AG08395 (cell line): ENCODE measurements around the gene BMS1.
A peak's percentile ranks its signal among the peaks of the same experiment; 100 is the strongest.
"Not testable (repeated sequence)": the region's sequence is repeated elsewhere in the genome, so short reads cannot be mapped to it uniquely, and the experiment has no call there.

Source experiments
- DNase-seq: peaks from one replicate; pipeline ENCODE4 v3.0.0; 2012; ENCODE audit warnings: mixed read lengths, low spot score

BMS1 gene

DNA sequence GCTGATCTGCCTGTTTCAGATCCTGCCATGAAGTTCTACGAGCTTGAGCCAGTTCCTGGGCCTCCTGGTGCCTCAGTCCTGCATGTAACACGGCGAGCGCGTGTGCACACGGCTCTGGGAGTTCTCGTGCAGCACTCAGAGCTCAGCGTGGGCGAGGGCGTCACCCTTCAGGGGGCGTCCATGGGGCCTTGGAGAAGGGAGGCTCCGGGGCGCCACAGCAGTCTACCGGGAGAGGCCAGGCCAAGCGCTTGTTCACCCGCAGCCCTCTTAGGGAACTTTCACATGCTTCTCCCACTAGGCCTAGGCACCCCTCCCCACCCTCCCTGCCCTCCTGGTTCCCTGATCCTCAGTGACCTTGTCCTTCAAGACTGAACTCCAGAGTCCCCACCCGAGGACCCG, 83.1 kb downstream of the BMS1 start:
- DNase-seq: no peak

DNA sequence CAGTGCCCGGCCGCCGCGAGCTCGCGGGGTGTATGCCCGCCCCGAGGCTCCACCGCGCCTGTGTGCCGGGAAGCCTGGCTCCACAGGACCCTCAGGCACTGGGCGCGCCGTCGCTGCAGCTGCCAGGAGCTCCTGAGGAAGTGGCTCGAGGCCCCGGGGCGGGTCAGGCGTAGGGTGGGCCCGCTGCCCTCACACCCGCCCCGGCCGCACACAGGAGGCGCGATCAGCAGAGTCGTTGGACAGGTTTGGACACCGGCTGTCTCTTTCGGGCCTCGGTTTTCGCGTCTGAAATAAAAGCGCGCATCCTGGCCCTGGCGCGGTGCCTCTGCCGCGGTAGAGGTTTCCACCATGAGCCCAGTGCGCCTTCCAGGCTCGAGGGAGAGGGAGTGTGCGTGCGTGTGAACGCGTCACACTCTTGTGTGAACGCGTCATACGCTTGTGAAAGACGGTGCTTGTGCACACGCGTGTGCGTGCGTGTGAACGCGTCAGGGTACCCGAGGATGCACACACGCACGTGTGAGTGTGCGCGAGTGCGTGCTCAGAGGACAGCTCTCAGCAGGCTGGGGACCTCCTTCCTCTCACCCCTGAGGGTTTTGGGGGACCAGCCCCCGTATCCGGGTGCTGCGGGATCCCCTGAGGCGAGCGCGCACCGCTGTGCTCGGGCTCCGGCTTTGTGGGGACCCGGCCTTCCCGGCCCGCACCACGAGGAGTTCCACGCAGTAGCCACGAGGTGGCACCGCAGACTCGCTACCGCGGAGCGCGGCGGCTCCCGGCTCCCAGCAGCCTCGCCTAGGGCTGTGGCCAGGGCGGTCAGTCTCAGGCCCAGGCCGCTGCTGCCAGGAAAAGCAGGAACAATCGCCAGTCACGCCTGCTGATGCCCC, 83.8 kb downstream of the BMS1 start:
- DNase-seq: peak; percentile 90

DNA sequence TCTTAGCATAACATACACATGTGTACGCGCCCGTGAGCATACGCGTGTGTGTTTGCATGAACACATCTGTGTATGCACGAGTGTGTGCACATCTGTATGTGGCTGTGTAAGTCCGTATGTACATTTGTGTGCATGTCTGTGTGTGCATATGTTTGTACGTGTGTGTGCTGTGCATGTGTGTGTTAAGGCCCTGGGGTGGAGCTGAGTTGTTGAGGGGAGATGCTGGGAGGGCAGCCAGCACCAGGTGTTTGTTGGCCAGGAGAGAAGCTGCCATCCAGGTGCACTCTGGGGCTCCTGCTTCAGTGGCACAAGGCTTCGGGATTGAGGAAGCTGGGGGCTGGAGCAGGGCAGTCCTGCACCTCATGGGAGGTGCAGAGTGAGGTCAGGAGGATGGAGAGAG, 85.0 kb downstream of the BMS1 start:
- DNase-seq: no peak

DNA sequence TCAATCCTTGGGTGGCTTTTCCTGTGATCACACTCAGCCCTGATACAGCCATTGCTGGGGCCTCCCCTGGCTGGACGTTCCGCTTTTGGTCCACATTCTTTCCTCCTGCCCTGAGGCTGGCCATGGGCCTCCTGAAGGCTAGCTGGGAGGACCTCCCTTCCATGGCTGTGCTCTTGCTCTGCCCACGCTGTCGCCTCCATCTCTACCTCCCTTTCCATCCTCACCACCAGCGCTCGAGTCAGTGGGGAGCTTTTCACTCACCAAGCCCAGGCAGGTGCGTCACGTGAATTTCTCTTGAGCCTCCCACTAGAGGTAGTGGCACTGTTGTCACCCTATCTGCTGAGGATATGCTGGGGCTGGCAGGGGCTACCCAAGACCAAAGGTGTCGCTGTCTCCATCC, 85.9 kb downstream of the BMS1 start:
- no peak for DNase-seq

DNA sequence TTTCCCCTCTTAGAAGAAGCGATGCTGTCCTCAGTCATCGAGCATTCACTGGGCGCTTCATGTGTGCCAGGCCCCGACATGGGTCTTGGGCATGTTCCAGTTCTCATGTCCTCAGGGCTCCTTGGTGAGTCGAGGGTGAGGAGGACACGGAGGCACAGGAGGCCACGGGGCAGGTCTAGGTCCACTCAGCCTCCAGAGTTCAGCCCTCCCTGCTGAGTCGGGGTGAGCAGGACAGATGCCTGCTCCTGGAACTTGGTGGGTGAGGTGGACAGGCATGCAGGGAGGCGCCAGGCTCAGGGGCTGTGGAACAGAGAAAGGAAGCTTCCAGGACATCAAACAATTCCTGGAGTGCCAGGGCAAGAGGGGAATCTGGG, 87.4 kb downstream of the BMS1 start:
- no peak for DNase-seq

DNA sequence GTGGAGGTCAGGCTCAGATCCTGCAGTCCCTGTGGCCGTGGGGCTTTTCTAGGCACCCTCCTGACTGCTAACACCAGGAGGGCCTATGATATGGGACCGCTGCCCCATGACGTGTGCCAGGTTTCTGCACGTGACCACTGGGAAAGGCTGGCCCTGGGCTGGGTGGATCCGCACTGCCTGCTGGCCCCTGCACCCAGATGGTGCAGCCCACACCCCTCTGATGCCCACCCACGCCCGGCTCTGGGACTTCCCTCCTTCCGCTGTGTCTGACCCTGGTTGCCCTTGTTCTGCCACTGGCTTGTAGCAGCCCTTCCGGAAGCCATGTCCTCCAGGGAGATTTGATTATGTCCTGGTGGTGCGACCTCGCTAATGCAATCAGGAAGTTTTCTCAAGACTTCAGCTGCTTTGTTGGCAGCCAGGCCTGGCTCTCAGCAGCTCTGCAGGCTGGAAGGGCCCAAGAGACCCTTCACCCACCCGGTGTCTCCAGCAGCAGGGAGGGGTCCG, 88.6 kb downstream of the BMS1 start:
- not testable (repeated sequence) for DNase-seq

DNA sequence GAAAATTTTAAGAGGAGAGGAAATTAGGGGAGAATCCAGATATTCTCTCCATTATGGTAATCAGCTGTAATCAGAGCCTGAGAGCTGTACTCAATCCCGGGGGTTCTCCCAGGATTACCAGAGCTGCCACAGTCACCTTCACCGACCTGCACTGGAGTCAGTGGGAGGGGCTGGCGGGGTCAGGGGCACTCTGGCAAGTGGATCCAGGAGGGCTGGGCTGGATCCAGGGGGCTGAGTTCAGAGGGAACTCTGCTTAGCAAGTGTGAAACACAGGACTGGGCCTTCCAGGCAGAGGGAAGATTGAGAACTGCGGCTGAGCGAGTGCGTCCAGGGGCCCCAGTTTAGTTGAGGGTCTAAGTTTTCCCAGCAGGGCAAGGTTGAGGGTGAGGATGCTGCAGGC, 89.2 kb downstream of the BMS1 start:
- no peak for DNase-seq

DNA sequence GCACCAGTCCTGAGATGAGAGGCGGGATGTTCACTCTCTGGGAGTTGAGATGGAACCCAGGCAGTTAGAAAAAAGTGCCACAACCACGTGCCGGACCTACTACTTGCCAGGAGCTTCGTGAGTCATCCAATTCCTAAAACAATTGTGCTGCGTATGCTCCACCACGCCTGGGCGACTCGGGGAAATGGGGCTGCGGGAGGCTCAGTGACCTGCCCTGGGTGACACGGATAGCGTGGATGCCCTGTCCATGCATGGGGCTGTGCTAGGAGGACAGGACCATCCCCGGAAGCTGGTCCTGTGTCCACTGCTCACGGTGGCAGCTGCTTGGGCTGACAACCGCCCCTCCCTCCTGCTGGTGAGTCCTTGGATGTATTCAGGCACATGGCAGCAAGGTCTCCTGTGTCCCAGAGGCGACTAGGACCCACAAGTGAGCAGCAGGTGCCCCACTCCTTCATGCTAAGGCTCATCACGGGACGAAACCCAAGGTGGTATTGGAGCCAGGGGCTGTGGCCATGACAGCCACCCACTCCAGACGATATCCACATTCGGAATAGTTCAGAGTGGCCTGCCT, 90.4 kb downstream of the BMS1 start:
- DNase-seq: no peak

DNA sequence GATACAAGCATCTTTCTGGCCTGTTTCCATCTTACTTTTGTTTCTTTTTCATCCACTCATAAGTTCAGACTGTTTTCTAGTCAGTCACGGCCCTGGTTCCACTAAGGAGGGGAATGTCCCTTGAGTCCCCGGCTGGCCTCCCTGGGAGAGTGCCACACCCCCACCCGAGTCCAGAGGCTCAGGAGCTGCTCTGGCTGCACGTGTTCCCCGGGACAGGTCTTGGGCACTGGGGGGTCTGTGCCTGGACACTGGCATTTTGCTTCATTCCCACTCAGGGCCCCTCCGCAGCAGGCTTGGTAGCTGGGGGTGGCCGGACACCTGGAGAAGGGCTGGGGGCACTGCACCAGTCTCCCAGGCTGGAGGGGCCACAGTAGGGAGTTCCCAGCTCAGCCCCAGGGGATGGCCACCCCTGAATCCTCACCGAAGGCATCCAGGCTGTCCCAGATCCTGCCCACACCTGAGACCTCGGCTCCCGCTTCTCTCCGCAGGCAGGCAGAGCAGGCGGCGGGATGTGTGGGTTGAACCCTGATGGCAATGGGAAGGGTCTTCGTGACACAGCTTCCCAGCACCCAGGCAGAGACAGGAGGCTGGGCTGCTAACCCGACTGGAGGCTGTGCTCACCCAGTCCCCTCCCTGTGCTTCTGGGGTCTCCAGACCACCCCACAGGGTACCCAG, 92.3 kb downstream of the BMS1 start:
- no peak for DNase-seq

DNA sequence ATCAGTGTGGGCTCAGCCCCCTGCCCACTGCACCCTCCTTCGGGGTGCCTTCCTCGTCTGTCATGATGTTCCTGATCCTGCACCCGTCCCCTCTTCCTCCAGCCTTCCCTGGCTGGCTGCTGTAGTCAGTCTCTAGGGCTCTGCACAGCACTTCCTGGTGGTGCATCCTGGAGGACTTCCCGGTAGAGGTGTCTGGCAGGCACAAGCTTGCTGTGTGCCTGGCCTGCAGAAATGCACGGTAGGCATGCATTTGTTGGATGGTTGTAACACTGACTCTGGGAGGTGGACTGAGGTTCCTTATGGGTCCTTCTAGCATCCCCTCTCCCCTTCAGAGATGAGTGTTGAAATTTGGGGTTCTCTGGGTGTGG, 92.8 kb downstream of the BMS1 start:
- DNase-seq: no peak

DNA sequence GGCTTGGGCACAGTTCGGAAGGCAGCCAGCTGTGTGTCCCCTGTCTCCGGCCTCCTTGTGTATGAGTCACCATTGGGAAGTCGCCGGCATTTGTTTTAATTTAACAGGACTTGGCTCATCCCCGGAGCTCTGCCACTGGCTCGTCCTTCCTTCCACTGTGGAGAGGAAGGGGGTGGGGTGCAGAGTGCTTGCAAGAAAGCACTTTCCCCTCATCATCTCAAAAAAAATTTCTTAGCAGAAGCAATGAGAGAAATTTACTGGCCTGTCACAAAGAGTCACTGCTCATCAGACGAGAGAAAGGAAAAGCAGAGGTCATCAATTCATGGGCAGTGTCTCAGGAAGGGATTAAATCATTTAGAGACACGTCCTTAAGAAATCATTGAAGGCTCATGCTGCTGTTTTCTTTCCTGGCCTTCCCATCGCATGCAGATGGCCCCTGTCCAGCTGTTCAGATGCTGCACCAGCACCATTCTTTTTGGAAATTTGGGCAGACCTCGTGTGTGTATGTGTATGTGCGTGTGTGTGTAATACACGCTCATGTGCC, 93.3 kb downstream of the BMS1 start:
- DNase-seq: peak; percentile 84

DNA sequence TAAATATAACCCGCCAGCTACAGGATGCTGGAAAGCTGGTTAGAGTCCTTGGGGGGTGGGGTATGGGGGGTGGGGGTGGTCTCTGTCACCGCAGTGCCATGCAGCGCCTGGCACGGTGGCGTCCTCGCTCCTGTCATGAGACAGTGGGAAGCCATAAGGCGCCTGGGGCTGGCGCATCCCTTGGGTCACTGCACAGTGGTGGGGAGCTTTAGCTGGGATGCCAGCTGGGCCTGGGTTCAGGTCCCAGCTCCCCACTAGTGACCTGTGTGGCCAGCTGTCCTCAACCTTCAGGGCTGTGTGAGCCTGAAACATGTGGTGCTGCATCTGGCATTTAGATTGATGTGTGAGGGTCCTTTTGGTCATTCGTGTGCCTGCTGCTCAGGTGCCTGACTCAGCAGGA, 93.9 kb downstream of the BMS1 start:
- no peak for DNase-seq

DNA sequence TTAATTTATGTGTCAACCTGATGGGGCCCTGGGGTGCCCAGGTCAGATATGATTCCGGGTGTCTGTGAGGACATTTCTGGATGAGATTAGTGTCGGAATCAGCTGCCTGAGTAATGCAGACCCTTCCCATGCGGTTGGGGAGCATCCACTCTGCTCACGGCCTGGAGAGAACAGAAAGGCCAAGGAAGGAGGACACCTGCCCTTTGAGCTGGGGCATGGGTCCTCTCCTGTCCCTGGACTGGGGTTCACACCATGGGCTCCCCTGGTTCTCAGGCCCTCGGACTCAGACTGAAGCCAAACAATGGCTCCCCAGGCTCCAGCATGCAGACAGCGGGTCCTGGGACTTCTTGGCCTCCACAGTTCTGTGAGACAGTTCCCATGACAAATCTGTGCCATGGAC, 94.3 kb downstream of the BMS1 start:
- DNase-seq: no peak

DNA sequence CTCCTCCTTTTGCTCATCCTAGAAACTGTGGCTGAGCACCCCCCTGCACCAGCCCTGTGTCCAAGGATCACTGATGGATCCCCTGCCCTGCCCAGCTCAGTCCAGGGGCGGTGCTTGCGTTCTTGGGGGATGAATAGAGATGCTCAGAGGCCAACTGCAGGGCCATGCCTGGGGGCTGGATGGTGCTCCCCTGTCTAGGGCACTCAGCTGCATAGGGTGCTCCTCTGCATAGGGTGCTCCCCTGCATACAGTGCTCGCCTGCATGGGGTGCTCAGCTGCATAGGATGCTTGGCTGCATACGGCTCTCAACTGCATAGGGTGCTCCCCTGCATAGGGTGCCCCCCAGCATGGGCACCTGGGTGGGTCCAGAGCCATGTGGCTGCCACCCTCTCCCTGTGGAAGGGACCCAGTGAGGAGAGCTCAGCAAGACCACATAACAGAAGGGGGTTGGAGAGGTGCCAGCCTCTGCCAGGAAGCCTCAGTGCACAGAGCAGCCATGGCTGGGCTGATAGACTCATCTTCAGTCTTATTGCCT, 95.0 kb downstream of the BMS1 start:
- no peak for DNase-seq

DNA sequence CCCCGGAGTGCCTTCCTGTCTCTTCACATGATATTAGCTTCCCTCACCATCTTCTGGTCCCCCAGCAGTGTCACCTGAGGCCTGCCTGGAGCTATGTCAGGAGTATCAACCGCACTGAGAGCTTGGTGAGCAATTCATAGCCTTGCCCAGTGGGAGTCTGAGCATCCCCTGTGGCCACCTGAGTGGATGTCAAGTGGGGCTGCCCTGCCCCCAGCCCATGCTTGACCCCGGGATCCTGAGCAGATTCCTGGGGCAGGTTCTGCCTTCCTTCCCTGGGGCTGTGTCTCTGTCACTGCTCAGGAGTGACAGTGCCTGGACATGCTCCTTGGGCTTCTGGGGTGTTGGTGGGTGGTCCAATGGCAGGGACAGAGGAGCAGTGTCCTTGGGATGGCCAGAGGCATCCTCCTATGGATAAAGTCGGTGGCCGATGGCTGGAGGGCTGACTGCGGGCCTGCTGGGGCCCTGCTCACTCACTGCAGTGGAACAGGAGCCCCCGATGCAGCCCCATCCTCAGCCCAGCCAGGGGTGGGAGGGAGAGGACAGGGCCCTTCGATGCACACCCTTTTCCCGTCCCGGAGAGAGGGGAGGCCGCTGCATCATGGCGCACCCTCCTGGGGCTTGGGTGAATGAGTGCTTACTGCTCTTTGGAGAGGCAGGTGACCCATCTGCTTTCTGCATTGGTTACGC, 95.7 kb downstream of the BMS1 start:
- DNase-seq: no peak

DNA sequence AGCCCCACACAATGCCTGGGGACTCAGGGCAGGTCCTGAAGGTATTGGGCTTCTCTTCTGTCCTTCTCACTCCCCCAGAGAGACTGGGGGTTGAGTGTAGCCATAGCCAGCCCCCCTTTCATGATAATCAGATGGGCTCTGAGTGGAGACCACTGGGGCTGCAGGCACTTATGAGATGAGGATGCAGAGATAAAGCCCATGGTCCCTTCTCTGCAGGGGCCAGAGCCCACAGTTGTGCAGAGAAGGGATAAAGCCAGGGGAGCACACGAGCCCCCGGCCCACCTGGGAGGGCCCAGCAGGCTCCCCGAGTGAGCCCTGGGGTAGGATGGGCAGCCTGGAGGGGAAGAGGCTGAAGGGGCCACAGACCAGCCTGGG, 96.2 kb downstream of the BMS1 start:
- no peak for DNase-seq

DNA sequence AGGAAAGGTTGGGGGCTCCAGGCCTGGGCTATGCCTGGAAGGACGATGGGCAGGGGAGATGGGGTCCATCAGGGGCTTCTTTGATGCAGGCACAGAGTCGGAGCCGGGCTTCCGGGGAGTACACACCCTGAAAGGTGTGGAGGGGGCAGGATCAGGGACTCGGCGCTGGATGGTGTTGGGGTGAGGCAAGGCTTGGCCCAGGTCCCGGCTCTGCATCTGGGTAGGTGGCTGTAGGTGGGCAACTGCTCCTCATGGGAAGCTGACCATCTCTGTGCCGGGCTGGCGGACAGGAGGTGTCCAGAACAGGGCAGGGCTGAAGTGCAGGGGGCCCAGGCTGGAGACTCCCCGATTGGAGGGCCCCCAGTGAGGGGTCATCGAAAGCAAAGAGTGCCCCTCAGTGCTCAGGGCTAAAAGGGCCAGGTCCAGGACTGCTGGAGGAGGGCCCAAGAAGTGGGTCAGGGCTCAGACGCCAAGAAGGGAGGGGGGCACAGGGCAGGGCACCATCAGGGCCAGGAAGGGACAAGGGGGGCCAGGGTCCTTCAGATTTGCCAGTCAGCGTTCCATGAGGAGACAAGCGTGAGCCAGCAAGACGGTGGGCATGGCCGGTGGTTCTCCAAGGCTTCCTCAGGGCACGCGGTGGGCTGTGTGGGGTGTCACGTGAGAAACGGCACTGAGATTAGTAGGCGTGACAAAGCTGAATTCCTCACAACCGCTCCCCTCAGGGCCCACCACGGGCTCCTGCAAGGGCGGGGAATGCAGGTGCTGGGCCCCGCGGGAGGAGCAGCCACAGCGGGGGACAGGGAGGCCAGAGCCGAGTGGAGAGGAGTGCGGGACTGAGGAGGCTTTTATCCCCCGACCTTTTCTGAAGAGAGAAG, 97.0 kb downstream of the BMS1 start:
- DNase-seq: no peak

DNA sequence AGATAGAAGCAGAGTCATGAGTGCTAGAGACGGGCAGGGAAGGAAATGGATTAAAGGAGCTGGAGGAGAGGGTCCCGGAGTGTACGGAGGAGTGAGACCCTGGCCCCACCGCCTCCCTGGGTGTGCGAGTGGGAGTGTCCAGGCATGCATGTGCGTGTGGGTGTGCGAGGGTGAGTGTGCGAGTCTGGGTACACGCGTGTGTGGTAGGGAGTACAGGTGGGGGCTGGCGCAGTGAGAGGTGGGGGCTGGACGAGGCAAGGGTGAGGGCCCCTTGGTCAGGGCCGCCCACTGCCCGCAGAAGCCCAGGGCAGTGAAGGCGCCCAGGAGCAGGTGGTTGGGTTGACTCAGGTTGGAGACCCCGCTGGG, 97.6 kb downstream of the BMS1 start:
- no peak for DNase-seq

DNA sequence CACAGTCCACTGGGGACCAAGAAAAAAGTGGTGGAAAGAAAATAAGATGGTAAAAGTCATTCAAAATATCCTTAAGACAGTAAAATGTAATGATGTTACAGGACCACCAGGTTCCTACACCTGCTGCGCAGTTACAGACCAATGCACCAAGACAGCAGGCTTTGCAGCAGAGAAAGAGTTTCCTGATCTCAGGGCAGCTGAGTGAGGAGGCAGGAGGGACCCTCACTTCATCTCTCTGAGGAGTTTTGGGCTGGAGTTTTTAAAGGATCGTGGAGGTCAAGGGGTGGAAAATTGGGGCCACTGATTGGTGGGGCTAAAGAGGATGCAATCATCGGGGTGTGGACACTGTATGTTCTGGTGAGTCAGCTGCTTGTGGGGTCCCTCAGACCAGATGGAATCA, 100.0 kb downstream of the BMS1 start:
- no peak for DNase-seq
